ENCODE data around the gene TBC1D19. TPM values are rescaled to one million over a fixed set of nuclear protein-coding genes. Genes with fewer than 3 reads are reported as not detected.

The TBC1D19 gene
- total and polyA plus RNA-seq, 4 donors: 1.2 to 5.8 (median 2.2) TPM

DNA sequence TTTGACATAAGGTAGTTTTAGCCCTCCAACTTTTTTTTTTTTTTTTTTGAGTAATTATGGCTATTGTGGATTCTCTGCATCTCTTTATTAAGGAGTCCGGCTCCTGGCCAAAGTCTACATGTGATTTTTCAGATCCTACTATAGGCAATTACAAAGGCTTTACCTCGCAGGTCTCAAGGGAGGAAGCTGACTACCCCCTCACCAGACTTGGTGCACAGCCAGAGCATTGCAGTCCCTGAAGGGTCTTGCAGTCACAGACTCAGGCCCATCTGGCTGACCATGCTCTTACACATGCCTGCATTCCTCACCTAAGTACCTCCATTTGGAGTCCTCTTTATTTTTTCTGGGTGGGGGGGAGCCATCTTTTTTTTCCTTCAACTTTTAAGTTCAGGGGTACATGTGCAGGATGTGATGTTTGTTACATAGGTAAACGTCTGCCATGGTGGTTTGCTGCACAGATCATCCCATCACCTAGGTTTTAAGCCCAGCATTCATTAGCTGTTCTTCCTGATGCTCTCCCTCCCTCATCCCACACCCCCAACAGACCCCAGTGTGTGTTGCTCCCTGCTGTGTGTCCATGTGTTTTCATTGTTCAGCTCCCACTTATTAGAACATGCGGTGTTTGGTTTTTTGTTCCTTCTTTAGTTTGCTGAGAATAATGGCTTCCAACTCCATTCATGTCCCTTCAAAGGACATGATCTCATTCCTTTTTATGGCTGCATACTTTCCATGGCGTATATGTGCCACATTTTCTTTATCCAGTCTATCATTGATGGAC is 188.4 kb downstream of the TBC1D19 start:
- Histone ChIP-seq H3K9ac (ENCODE audit: low read depth in 1 of 2, low read length in 2 of 2) (no peak overlapping the region), H3K27ac (ENCODE audit: low read depth in 1 of 2, low read length in 2 of 2) (no peak overlapping the region), H3K4me3 (ENCODE audit: low read depth in 1 of 3, low read length in 3 of 3) (no peak overlapping the region), H3K4me1 (ENCODE audit: control insufficient read depth in 4 of 4, insufficient read depth in 4 of 4, low read length in 3 of 4) (no peaks in the 10 kb centered on the region), H3K36me3 (ENCODE audit: control insufficient read depth in 4 of 4, insufficient read depth in 3 of 4, low read depth in 1 of 4, low read length in 3 of 4) (no peaks in the 10 kb centered on the region), H3K9me3 (ENCODE audit: control insufficient read depth in 4 of 4, low read length in 3 of 4) (peaks cover 0 to 4% (median 1%) of the 10 kb centered on the region in 4 donors), H3K27me3 (ENCODE audit: control insufficient read depth in 4 of 4, insufficient read depth in 4 of 4, low read length in 3 of 4) (no peaks in the 10 kb centered on the region)
- no peak for DNase-seq (ENCODE audit: low spot score)
- TF ChIP-seq EGR1 (IDR thresholded peaks at IDR 0.05; ENCODE audit: low read depth in 2 of 2): no peak
- no peak for TF ChIP-seq REST (IDR thresholded peaks at IDR 0.05)
- TF ChIP-seq RAD21 (IDR thresholded peaks at IDR 0.05): no peak
- no peak for TF ChIP-seq RXRA (IDR thresholded peaks at IDR 0.05)
- no peak for TF ChIP-seq ZBTB33 (IDR thresholded peaks at IDR 0.05)
- no peak for TF ChIP-seq SP1 (IDR thresholded peaks at IDR 0.05)
- no peak for TF ChIP-seq FOXA1 (IDR thresholded peaks at IDR 0.05)
- TF ChIP-seq HNF4G (IDR thresholded peaks at IDR 0.05): no peak
- TF ChIP-seq CTCF (IDR thresholded peaks at IDR 0.05; ENCODE audit: low read depth, low read length, missing input control): no peak
- TF ChIP-seq TAF1 (conservative IDR thresholded peaks at IDR 0.05): no peak
- no peak for TF ChIP-seq FOXA2 (IDR thresholded peaks at IDR 0.05)
- TF ChIP-seq JUND (IDR thresholded peaks at IDR 0.05): no peak
- TF ChIP-seq YY1 (IDR thresholded peaks at IDR 0.05): no peak
- TF ChIP-seq MAX (IDR thresholded peaks at IDR 0.05): no peak
- TF ChIP-seq, protein P1, sequence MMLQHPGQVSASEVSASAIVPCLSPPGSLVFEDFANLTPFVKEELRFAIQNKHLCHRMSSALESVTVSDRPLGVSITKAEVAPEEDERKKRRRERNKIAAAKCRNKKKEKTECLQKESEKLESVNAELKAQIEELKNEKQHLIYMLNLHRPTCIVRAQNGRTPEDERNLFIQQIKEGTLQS (IDR thresholded peaks at IDR 0.05): no peak
- no peak for TF ChIP-seq NR2F2 (IDR thresholded peaks at IDR 0.05)
- TF ChIP-seq HNF4A (conservative IDR thresholded peaks at IDR 0.05): no peak
- no peak for TF ChIP-seq GABPA (IDR thresholded peaks at IDR 0.05 in 1 of 2, conservative IDR thresholded peaks at IDR 0.05 in 1 of 2)
- WGBS: 94% methylated on average over 5 of the region's 5 CpGs

All from liver (tissue), 9 donors.